GM23248 (cell line): ENCODE data around the gene FOXP2. TPM values are rescaled to one million over a fixed set of nuclear protein-coding genes. Genes with fewer than 3 reads are reported as not detected.

ENCODE experiments used
- DNase-seq: peaks from one replicate; pipeline ENCODE4 v3.0.0-alpha.2; 2015
- H2AFZ ChIP-seq: fragments of 200-600 bp; sonication (generic); 2 replicates; pipeline ENCODE4 v1.6.1; 2016; ENCODE audit warnings: antibody characterized with exemption
- H3F3A ChIP-seq: fragments of 200-600 bp; sonication (generic); 2 replicates; pipeline ENCODE4 v1.6.1; 2016; ENCODE audit warnings: mild to moderate bottlenecking, antibody characterized with exemption, mixed run types; ENCODE audit not compliant: insufficient read depth
- H3K27ac ChIP-seq: fragments of 200-600 bp; sonication (generic); 2 replicates; pipeline ENCODE4 v1.5.1; 2016; ENCODE audit warnings: mild to moderate bottlenecking
- H3K27me3 ChIP-seq: fragments of 200-600 bp; sonication (generic); replicated peaks from 2 replicates; pipeline ENCODE4 v1.6.1; 2016; ENCODE audit warnings: mild to moderate bottlenecking; ENCODE audit not compliant: insufficient read depth
- H3K36me3 ChIP-seq: fragments of 200-600 bp; sonication (generic); 2 replicates; pipeline ENCODE4 v1.6.1; 2016; ENCODE audit warnings: low read depth, mild to moderate bottlenecking
- H3K4me1 ChIP-seq: fragments of 200-600 bp; sonication (generic); 2 replicates; pipeline ENCODE4 v1.6.1; 2016; ENCODE audit warnings: mild to moderate bottlenecking; ENCODE audit not compliant: insufficient read depth
- H3K4me2 ChIP-seq: fragments of 200-600 bp; sonication (generic); one replicate; pipeline ENCODE4 v1.6.1; 2016; ENCODE audit warnings: mild to moderate bottlenecking; ENCODE audit not compliant: unreplicated experiment
- H3K4me3 ChIP-seq: fragments of 200-600 bp; sonication (generic); 2 replicates; pipeline ENCODE4 v1.5.1; 2016; ENCODE audit warnings: mild to moderate bottlenecking
- H3K79me2 ChIP-seq: fragments of 200-600 bp; sonication (generic); 2 replicates; pipeline ENCODE4 v1.6.1; 2016; ENCODE audit warnings: mild to moderate bottlenecking; ENCODE audit not compliant: insufficient read depth
- H3K9ac ChIP-seq: fragments of 200-600 bp; sonication (generic); 2 replicates; pipeline ENCODE4 v1.6.1; 2016; ENCODE audit warnings: mild to moderate bottlenecking
- H3K9me2 ChIP-seq: fragments of 200-600 bp; sonication (generic); 2 replicates; pipeline ENCODE4 v1.6.1; 2016; ENCODE audit warnings: mixed run types, mild to moderate bottlenecking, moderate library complexity; ENCODE audit not compliant: insufficient read depth
- H3K9me3 ChIP-seq: fragments of 200-600 bp; sonication (generic); one replicate; pipeline ENCODE4 v1.6.1; 2017; ENCODE audit warnings: low read depth
- H4K20me1 ChIP-seq: fragments of 200-600 bp; sonication (generic); 2 replicates; pipeline ENCODE4 v1.6.0; 2016; ENCODE audit not compliant: insufficient read depth
- EZH2 ChIP-seq: fragments of 200-600 bp; sonication (generic); IDR thresholded peaks from 2 replicates; pipeline ENCODE4 v1.6.1; 2018; ENCODE audit warnings: antibody characterized with exemption, mild to moderate bottlenecking; ENCODE audit not compliant: insufficient read depth, poor library complexity, severe bottlenecking
- EZH2phosphoT487 ChIP-seq: fragments of 200-600 bp; sonication (generic); IDR thresholded peaks from 2 replicates; pipeline ENCODE4 v1.6.1; 2018; ENCODE audit warnings: antibody characterized with exemption, moderate library complexity, mild to moderate bottlenecking, low read depth; ENCODE audit not compliant: insufficient read depth
- WGBS, 2 experiments: methylation state at CpG; one replicate each; pipeline ENCODE4 v1.1.6; 2015 to 2017; ENCODE audit warnings: low lambda C conversion rate in 2 of 2, low coverage in 1 of 2; ENCODE audit errors: missing lambda C conversion rate in 2 of 2; 5-methylcytosine and 5-hydroxymethylcytosine counted together
- in situ Hi-C: fragments of 300-500 bp; cut with MboI; formaldehyde crosslinking; loops from 2 replicates; pipeline ENCODE4 v1.15.0; 2020
- polyA plus RNA-seq: library from polyadenylated mRNA; unstranded; fragments of >200 nt; fragmentation: Nextera tagmentation; extraction: Ambion mirVana; gene quantifications from 2 replicates; pipeline ENCODE4 v1.2.1, GENCODE V29; 2016
- total RNA-seq: library from RNA; depleted of rRNA; stranded (reverse); fragments of >200 nt; shearing (Covaris generic); gene quantifications from 2 replicates; pipeline ENCODE4 v1.2.3, GENCODE V29; 2014

Gene FOXP2
- total and polyA plus RNA-seq, 2 experiments from 2014 or later: 2.3 to 5.0 TPM

DNA sequence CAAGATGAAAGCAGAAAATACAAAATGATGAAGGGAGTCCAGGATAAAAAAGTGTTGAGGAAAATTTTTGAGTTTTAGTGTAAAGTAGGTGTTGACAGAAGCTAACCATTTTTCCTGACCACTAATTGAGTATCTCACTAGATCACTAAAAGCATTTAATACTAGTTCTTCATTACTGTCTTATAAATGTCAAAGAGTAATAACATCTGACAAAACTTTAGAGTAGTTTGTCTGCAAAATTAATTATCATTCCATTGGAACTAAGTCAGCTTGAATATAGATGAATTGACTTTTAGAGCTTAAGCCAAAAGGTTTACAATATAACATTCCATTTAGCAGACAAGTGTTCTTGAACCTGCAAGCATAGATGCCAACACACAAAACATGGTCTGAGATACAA, 232.9 kb downstream of the FOXP2 start:
- H3K36me3 ChIP-seq: no peaks in the 10 kb centered on the region
- no peak overlapping the region for H3K4me3 ChIP-seq
- H3K79me2 ChIP-seq: no peaks in the 10 kb centered on the region
- H3K9ac ChIP-seq: no peak overlapping the region
- H3K9me3 ChIP-seq: no peaks in the 10 kb centered on the region
- in situ Hi-C loops: no loop called here
- no peak overlapping the region for H3K27ac ChIP-seq
- H3K9me2 ChIP-seq: no peaks in the 10 kb centered on the region
- no peak for DNase-seq
- TF ChIP-seq EZH2 (no peak), EZH2phosphoT487 (no peak)
- H3K27me3 ChIP-seq: no peaks in the 10 kb centered on the region
- no peaks in the 10 kb centered on the region for H4K20me1 ChIP-seq
- no peak overlapping the region for H2AFZ ChIP-seq
- no peak overlapping the region for H3K4me2 ChIP-seq
- no peaks in the 10 kb centered on the region for H3F3A ChIP-seq
- H3K4me1 ChIP-seq: no peaks in the 10 kb centered on the region

DNA sequence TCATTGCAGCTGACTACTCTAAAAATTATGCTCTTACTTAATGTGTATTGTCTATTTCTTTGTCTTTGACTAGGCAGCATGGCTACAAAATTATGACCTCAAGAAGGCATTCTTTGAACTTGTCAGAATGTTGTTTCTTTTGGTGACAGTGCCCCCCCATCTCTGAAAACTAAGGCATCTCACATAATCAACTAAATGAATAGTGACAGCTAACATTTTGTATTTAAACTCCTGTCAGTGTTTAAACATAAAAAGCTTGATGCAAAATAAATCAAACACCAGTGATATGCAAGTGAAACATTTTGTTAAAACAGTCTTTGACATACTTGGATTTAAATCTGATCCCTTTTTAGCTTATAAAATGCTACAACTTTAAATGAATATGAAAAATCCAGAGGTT, 233.5 kb downstream of the FOXP2 start:
- no peaks in the 10 kb centered on the region for H3K36me3 ChIP-seq
- H2AFZ ChIP-seq: no peak overlapping the region
- no peak overlapping the region for H3K27ac ChIP-seq
- in situ Hi-C loops: no loop called here
- no peaks in the 10 kb centered on the region for H3K27me3 ChIP-seq
- no peaks in the 10 kb centered on the region for H3K9me3 ChIP-seq
- H3K4me3 ChIP-seq: no peak overlapping the region
- H3K4me2 ChIP-seq: no peak overlapping the region
- H3K79me2 ChIP-seq: no peaks in the 10 kb centered on the region
- H3K9me2 ChIP-seq: no peaks in the 10 kb centered on the region
- H3F3A ChIP-seq: no peaks in the 10 kb centered on the region
- no peaks in the 10 kb centered on the region for H4K20me1 ChIP-seq
- TF ChIP-seq EZH2phosphoT487 (no peak), EZH2 (no peak)
- H3K9ac ChIP-seq: no peak overlapping the region
- H3K4me1 ChIP-seq: no peaks in the 10 kb centered on the region
- no peak for DNase-seq

DNA sequence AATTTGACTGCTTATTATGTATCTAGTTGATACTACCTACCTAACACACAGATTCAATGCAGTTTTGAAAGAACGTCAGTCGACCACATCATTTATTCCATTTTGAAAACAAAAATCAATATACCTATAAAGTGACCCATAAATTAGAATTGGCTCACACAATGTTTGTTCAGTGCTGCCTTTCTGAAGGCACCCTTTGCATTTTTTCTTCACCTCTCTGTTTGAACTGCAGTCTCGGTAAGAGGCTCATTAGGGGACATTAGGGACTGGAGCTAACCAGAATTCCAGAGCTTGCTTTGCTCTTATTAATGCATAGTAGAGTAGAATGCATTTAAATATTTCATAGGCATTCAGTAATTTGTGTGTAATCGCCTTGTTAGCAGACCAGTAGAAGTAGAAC, 234.1 kb downstream of the FOXP2 start:
- Histone ChIP-seq H3K27ac (no peak overlapping the region), H3K4me3 (no peak overlapping the region), H4K20me1 (no peaks in the 10 kb centered on the region), H3K36me3 (no peaks in the 10 kb centered on the region), H3K79me2 (no peaks in the 10 kb centered on the region), H3K27me3 (no peaks in the 10 kb centered on the region), H3K9me3 (no peaks in the 10 kb centered on the region), H2AFZ (no peak overlapping the region), H3K4me2 (no peak overlapping the region), H3K9me2 (no peaks in the 10 kb centered on the region), H3K4me1 (no peaks in the 10 kb centered on the region), H3K9ac (no peak overlapping the region), H3F3A (no peaks in the 10 kb centered on the region)
- in situ Hi-C loops: no loop called here
- no peak for DNase-seq
- whole genome bisulfite sequencing, 2 experiments: 92 to 95% methylated on average over 4 of the region's 4 CpGs
- TF ChIP-seq EZH2phosphoT487 (no peak), EZH2 (no peak)

DNA sequence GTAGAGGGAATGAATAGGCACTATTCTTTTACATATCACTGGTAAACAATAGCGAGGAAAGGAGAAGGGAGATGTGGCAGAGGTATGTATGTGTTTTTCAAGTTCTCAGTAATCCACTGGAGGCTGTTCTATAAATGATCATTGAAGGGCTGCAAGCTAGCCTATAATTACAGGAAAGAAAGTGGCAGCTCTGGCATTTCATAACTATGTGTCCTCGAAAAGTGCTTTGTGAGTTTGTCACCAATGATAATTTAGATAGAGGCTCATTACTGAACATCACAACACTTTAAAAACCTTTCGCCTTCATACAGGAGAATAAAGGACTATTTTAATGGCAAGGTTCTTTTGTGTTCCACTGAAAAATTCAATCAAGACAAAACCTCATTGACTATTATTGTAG, 235.1 kb downstream of the FOXP2 start:
- Histone ChIP-seq H3K36me3 (no peaks in the 10 kb centered on the region), H3K9ac (no peak overlapping the region), H3K27me3 (no peaks in the 10 kb centered on the region), H2AFZ (no peak overlapping the region), H3K9me2 (no peaks in the 10 kb centered on the region), H3K27ac (no peak overlapping the region), H3K4me2 (no peak overlapping the region), H3K9me3 (no peaks in the 10 kb centered on the region), H3K4me3 (no peak overlapping the region), H3K4me1 (no peaks in the 10 kb centered on the region), H4K20me1 (no peaks in the 10 kb centered on the region), H3K79me2 (no peaks in the 10 kb centered on the region), H3F3A (no peaks in the 10 kb centered on the region)
- DNase-seq: no peak
- in situ Hi-C loops: loop anchor here (25.0 kb wide), 1 partner anchor 562 kb away; no protein-coding TSS in a partner anchor
- TF ChIP-seq EZH2 (no peak), EZH2phosphoT487 (no peak)
- WGBS, 2 experiments: 94 to 98% methylated on average over 3 of the region's 3 CpGs

DNA sequence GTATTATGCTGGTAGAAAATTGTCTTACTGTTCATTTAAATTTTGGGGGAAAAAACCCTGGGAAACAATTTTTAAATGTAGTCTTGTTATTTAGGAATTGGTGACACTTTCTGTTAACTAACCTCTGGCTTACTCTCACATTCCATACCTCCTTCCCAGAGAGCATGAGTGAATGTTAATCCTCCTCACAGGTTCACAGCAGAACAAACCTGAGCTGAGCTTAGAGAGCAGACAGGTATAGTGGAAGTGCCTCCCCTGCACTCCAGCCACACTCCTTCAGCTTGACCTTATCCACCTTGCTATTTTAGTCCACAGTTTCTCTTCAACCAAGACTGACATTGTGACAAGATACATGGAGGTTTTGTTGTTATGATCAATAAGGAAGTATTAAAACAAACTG, 235.9 kb downstream of the FOXP2 start:
- H3K4me2 ChIP-seq: no peak overlapping the region
- no peak overlapping the region for H2AFZ ChIP-seq
- no peaks in the 10 kb centered on the region for H3F3A ChIP-seq
- no peak overlapping the region for H3K27ac ChIP-seq
- TF ChIP-seq EZH2phosphoT487 (no peak), EZH2 (no peak)
- no peaks in the 10 kb centered on the region for H3K9me2 ChIP-seq
- H3K4me1 ChIP-seq: no peaks in the 10 kb centered on the region
- no peaks in the 10 kb centered on the region for H3K36me3 ChIP-seq
- no peaks in the 10 kb centered on the region for H3K79me2 ChIP-seq
- in situ Hi-C loops: loop anchor here (25.0 kb wide), 1 partner anchor 563 kb away; no protein-coding TSS in a partner anchor
- no peaks in the 10 kb centered on the region for H3K27me3 ChIP-seq
- no peak overlapping the region for H3K4me3 ChIP-seq
- no peaks in the 10 kb centered on the region for H4K20me1 ChIP-seq
- H3K9ac ChIP-seq: no peak overlapping the region
- H3K9me3 ChIP-seq: no peaks in the 10 kb centered on the region
- no peak for DNase-seq
